GM18907 (cell line): Measurements from ENCODE around the gene GPR146.
"Not testable (repeated sequence)": the region's sequence is repeated elsewhere in the genome, so short reads cannot be mapped to it uniquely, and the experiment has no call there.

ENCODE experiments used
- ATAC-seq: cut with Tn5 transposase; IDR thresholded peaks from one replicate; pipeline ENCODE4 v1.9.1; 2021; ENCODE audit warnings: mild to moderate bottlenecking, moderate library complexity; ENCODE audit not compliant: unreplicated experiment

GPR146 gene

GRCh38 chr7:1074018-1074417 lies 29.7 kb downstream of the GPR146 start:
- not testable (repeated sequence) for ATAC-seq

- no peak for ATAC-seq
These were observed 30.5 kb downstream of the GPR146 start for GRCh38 chr7:1074593-1075431.

GRCh38 chr7:1076184-1077072 lies 32.1 kb downstream of the GPR146 start:
- ATAC-seq = no peak

- ATAC-seq = no peak
These were observed 34.2 kb downstream of the GPR146 start for GRCh38 chr7:1078519-1078918.

- no peak for ATAC-seq
These were observed 34.6 kb downstream of the GPR146 start for GRCh38 chr7:1078985-1079384.

- ATAC-seq = no peak
These were observed 35.2 kb downstream of the GPR146 start for GRCh38 chr7:1079546-1079945.

- no peak for ATAC-seq
These were observed 36.0 kb downstream of the GPR146 start for GRCh38 chr7:1080252-1080920.

GRCh38 chr7:1080921-1081255 lies 36.5 kb downstream of the GPR146 start:
- ATAC-seq = no peak

GRCh38 chr7:1081336-1081735 lies 37.0 kb downstream of the GPR146 start:
- no peak for ATAC-seq

- ATAC-seq = no peak
These were observed 37.6 kb downstream of the GPR146 start for GRCh38 chr7:1081931-1082401.

GRCh38 chr7:1083729-1084657 lies 39.6 kb downstream of the GPR146 start:
- ATAC-seq = no peak

GRCh38 chr7:1085266-1085665 lies 40.9 kb downstream of the GPR146 start:
- ATAC-seq = no peak

GRCh38 chr7:1085910-1086421 lies 41.6 kb downstream of the GPR146 start:
- no peak for ATAC-seq

GRCh38 chr7:1086588-1087464 lies 42.5 kb downstream of the GPR146 start:
- peak; percentile 74 for ATAC-seq

GRCh38 chr7:1087465-1087814 lies 43.1 kb downstream of the GPR146 start:
- ATAC-seq = no peak

- ATAC-seq = no peak
These were observed 43.9 kb downstream of the GPR146 start, which contains the start of gene GPER1 for GRCh38 chr7:1087952-1088920. Gene GPER1 (plus strand): TSS chr7:1088113. CDS start chr7:1091729, 3,616 bp downstream.

GRCh38 chr7:1090236-1090635 lies 45.9 kb downstream of the GPR146 start:
- no peak for ATAC-seq
